Gastrocnemius medialis (tissue), 4 donors: Measurements from ENCODE around the gene ADSS1. TPM values are rescaled to one million over a fixed set of nuclear protein-coding genes. Genes with fewer than 3 reads are reported as not detected.

ENCODE experiments used
- ATAC-seq, 2 donors: fragments of 150-250 bp; one replicate each; pipeline ENCODE4 v1.9.1; 2016
- DNase-seq, 2 donors: peaks; one replicate each; pipeline ENCODE4 v3.0.0-alpha.2; 2019
- H3K27ac ChIP-seq, 4 donors: fragments of 200-600 bp; sonication (generic); 1 replicate in 1 of 4; 2 replicates in 3 of 4; pipeline ENCODE4 v1.5.1; 2016 to 2018; ENCODE audit warnings: mild to moderate bottlenecking in 2 of 4, moderate library complexity in 1 of 4
- H3K27me3 ChIP-seq, 3 donors: fragments of 200-600 bp; sonication (generic) in 2 of 3; 1 replicate in 1 of 3; 2 replicates in 2 of 3; pipeline versions ENCODE4 v1.5.1 to v1.6.0; 2016 to 2019; ENCODE audit warnings: mild to moderate bottlenecking in 1 of 3, moderate library complexity in 1 of 3
- H3K36me3 ChIP-seq, 2 donors: fragments of 200-600 bp; sonication (generic) in 1 of 2; one replicate each; pipeline ENCODE4 v1.5.1; 2017 to 2018
- H3K4me1 ChIP-seq, 2 donors: fragments of 200-600 bp; sonication (generic) in 1 of 2; one replicate each; pipeline ENCODE4 v1.5.1; 2016 to 2017; ENCODE audit warnings: mild to moderate bottlenecking in 2 of 2
- H3K4me3 ChIP-seq, 4 donors: fragments of 200-600 bp; sonication (generic) in 3 of 4; 1 replicate in 1 of 4; 2 replicates in 3 of 4; pipeline ENCODE4 v1.5.1; 2016 to 2019; ENCODE audit warnings: mild to moderate bottlenecking in 2 of 4
- H3K9me3 ChIP-seq, 3 donors: fragments of 200-600 bp; sonication (generic) in 2 of 3; 1 replicate in 1 of 3; 2 replicates in 2 of 3; pipeline ENCODE4 v1.5.1; 2016 to 2019
- CTCF ChIP-seq, 5 experiments: fragments of 450-650 bp in 3 of 5; fragments of 200-600 bp in 2 of 5; sonication (generic) in 2 of 5; IDR thresholded peaks in 4 of 5; conservative IDR thresholded peaks in 1 of 5; 1 replicate in 4 of 5; 2 replicates in 1 of 5; pipeline ENCODE4 v1.5.1; 2016 to 2019; ENCODE audit warnings: antibody characterized with exemption in 5 of 5, mild to moderate bottlenecking in 3 of 5, moderate library complexity in 3 of 5
- POLR2A ChIP-seq, 2 donors: fragments of 450-650 bp; IDR thresholded peaks; one replicate each; pipeline ENCODE4 v1.6.1; 2017; ENCODE audit warnings: antibody characterized with exemption in 2 of 2, mild to moderate bottlenecking in 2 of 2, moderate library complexity in 2 of 2
- in situ Hi-C, 4 donors: fragments of 200-750 bp; cut with MboI; loops; one replicate each; pipeline versions ENCODE4 v1.15.0 to v1.8.0; 2017; ENCODE audit warnings: low sequenced_read_pairs in 4 of 4
- intact Hi-C: fragments of 100-400 bp; cut with DNase I; formaldehyde crosslinking; loops from one replicate; pipeline ENCODE4 v1.15.1; 2023; ENCODE audit warnings: low total_unique reads
- total RNA-seq, 4 donors: library from RNA; depleted of rRNA; stranded (reverse); fragments of >200 nt; gene quantifications; one replicate each; pipeline versions ENCODE4 v1.1.0 to v1.2.3, GENCODE V29; 2016

Gene ADSS1
- total RNA-seq, 4 donors from 2014 or later = 165 to 577 (median 232) TPM

- H3K36me3 ChIP-seq = peaks cover 0 to 56% of the 10 kb centered on the region in 2 donors
Observed at GRCh38 chr14:104741108-104741802, 17.2 kb downstream of the ADSS1 start.

GRCh38 chr14:104741803-104742251 lies 17.8 kb downstream of the ADSS1 start:
- peaks cover 0 to 56% of the 10 kb centered on the region in 2 donors for H3K36me3 ChIP-seq
- DNase-seq (no peak), ATAC-seq (no peak)
- H3K27ac ChIP-seq = peak overlapping the region; percentile 91 to 96 (median 95)
- in situ Hi-C loops = no loop called here
- peaks cover 13 to 19% of the 10 kb centered on the region in 2 donors for H3K4me1 ChIP-seq
- no peaks in the 10 kb centered on the region for H3K27me3 ChIP-seq
- H3K9me3 ChIP-seq = no peaks in the 10 kb centered on the region
- intact Hi-C loops = no loop called here
- TF ChIP-seq CTCF (IDR thresholded peaks at IDR 0.05 in 4 of 5, conservative IDR thresholded peaks at IDR 0.05 in 1 of 5) = peak in 1 of 5 experiments; percentile 12
- no peak for TF ChIP-seq POLR2A (IDR thresholded peaks at IDR 0.05)
- no peak overlapping the region for H3K4me3 ChIP-seq

More at GRCh38 chr14:104741108-104741802, 17.2 kb downstream of the ADSS1 start:
- ATAC-seq = no peak
- intact Hi-C loops (no loop called here), in situ Hi-C loops (no loop called here)
- Histone ChIP-seq H3K27ac (peak overlapping the region; percentile 91 to 96 (median 95)), H3K9me3 (no peaks in the 10 kb centered on the region), H3K27me3 (no peaks in the 10 kb centered on the region), H3K4me3 (no peak overlapping the region), H3K4me1 (peaks cover 14 to 18% of the 10 kb centered on the region in 2 donors)
- no peak for DNase-seq
- TF ChIP-seq CTCF (IDR thresholded peaks at IDR 0.05 in 4 of 5, conservative IDR thresholded peaks at IDR 0.05 in 1 of 5) = no peak
- no peak for TF ChIP-seq POLR2A (IDR thresholded peaks at IDR 0.05)

- in situ Hi-C loops (no loop called here), intact Hi-C loops (no loop called here)
- no peak for ATAC-seq
- no peaks in the 10 kb centered on the region for H3K27me3 ChIP-seq
- H3K4me1 ChIP-seq = peaks cover 4 to 19% of the 10 kb centered on the region in 2 donors
- peaks cover 0 to 56% of the 10 kb centered on the region in 2 donors for H3K36me3 ChIP-seq
- TF ChIP-seq CTCF (IDR thresholded peaks at IDR 0.05 in 4 of 5, conservative IDR thresholded peaks at IDR 0.05 in 1 of 5) (no peak), POLR2A (IDR thresholded peaks at IDR 0.05) (no peak)
- no peak overlapping the region for H3K4me3 ChIP-seq
- peak in 1 of 2 donors; percentile 36 for DNase-seq
- H3K27ac ChIP-seq = peak overlapping the region; percentile 91 to 96 (median 95)
- H3K9me3 ChIP-seq = no peaks in the 10 kb centered on the region
Observed at GRCh38 chr14:104742586-104743455, 18.8 kb downstream of the ADSS1 start.

GRCh38 chr14:104743461-104744380 lies 19.7 kb downstream of the ADSS1 start:
- Histone ChIP-seq H3K36me3 (peaks cover 0 to 56% of the 10 kb centered on the region in 2 donors), H3K4me3 (no peak overlapping the region), H3K27me3 (no peaks in the 10 kb centered on the region), H3K27ac (peak overlapping the region; percentile 91 to 96 (median 95)), H3K4me1 (peaks cover 11 to 24% of the 10 kb centered on the region in 2 donors), H3K9me3 (no peaks in the 10 kb centered on the region)
- ATAC-seq (no peak), DNase-seq (no peak)
- no peak for TF ChIP-seq POLR2A (IDR thresholded peaks at IDR 0.05)
- no peak for TF ChIP-seq CTCF (IDR thresholded peaks at IDR 0.05 in 4 of 5, conservative IDR thresholded peaks at IDR 0.05 in 1 of 5)
- intact Hi-C loops = no loop called here
- in situ Hi-C loops = no loop called here
